ENCODE measurements around the gene TNFRSF18.

Gene TNFRSF18

DNA sequence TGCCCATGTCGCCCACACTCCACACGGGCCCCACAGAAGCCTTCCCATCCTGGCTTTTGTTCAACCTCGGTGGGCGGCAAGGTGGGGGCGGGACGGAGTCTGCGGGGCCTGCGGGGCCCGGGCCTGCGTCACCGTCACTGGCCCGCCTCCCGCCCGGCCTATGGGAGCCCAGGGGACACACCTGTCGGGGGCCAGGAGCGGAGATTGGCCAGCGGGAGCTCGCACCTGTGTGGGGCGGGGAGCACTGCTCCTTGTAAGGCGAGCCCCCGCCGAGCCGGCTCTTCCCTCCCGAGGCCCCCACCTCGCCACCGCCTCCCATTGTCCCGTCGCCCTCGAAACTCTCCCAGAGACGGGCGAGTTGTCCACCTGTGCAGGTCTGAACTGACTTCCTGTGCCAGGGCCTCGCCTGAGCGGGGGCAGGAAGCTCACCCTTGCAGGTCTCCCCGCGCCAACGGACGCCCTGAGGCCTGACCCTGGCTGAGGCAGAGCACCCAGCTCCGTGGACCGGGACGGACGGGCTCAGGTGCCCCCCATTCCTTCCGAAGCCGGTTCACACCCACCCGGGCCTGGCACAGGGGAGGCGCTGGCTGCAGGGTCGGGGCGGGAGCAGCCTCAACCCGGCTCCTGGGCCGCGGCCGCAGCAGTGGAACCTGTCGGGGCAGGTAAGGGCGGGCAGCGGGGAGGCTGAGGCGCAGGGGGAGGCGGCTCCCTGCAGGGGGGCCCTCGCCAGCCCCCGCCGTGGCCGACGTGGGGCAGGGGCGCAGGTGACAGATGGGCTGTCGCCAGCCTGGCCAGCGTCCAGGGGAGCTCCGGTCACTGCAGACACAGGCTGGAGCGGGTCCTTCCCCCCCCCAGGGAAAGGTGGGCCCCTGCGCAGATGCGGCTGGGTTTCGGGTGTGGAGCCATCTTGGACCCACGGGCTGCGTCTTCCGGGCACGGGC lies 43.5 kb downstream of the TNFRSF18 start:
- DNase-seq: no peak

- DNase-seq: no peak
These were observed 44.7 kb downstream of the TNFRSF18 start for GRCh38 chr1:1161683-1162079.

- DNase-seq: no peak
These were observed 45.2 kb downstream of the TNFRSF18 start for GRCh38 chr1:1161078-1161682.

- no peak for DNase-seq
These were observed 46.0 kb downstream of the TNFRSF18 start for GRCh38 chr1:1160281-1160930.

DNA sequence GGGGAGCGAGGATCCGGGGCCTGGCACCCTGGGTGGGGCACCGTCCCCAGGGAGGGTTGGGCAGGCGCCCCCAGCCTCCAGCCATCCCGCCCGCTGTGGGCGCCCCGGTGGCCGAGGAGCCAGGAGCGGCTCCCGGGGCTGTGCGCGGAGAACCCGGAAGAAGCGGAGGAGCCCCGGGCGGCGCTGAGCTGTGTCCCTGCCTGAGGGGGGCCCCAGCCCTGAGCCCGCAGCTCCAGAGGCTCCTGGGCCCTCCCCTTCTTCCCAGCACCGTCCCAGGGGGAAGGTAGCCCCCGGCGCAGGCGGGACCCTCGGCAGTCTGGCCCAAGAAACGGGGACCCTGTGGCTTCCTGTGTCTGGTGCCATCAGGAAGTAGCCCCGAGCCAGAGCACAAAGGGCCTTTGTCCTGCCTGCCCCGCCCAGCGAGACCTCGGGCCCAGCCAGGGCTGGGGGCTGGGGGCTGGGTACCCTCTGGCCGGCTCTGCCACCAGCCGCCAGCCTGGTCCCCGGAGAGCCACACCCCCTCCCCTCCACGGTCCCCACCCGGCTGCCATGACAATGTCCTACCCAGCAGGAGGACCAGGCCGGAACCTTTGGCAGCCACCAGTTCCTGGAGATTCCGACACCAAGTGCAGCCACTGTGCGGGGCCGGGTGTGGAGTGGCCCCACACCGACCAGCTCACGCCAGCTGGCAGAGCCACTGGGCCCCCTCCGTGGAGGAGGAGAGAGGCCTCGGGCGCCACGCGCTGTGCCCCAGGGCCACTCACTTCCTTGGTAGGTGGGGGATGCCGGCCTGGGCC lies 48.3 kb downstream of the TNFRSF18 start:
- DNase-seq: no peak

GRCh38 chr1:1157426-1157913 lies 48.9 kb downstream of the TNFRSF18 start:
- DNase-seq: no peak

GRCh38 chr1:1157033-1157365 lies 49.4 kb downstream of the TNFRSF18 start:
- DNase-seq: no peak

- no peak for DNase-seq
These were observed 50.0 kb downstream of the TNFRSF18 start for GRCh38 chr1:1156140-1157032.

DNA sequence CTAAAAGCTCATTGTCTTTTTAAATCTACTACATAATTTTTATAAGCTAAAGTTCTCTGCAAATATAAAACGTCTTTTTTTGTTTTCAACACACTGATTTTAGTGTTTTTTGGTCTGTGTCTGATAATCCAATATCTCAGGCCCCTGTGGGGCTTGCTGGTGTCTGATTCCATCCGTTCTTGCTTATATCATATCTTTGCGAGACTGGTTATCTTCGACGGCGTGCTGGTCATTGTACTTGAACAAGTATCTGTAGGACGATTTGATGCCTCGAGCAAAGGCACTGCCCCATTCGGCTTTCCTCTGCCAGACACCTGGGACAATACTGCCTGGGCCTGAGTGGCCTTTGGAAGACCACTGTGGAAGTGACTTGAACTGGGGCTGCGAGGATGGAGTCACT lies 51.1 kb downstream of the TNFRSF18 start:
- DNase-seq: no peak

DNA sequence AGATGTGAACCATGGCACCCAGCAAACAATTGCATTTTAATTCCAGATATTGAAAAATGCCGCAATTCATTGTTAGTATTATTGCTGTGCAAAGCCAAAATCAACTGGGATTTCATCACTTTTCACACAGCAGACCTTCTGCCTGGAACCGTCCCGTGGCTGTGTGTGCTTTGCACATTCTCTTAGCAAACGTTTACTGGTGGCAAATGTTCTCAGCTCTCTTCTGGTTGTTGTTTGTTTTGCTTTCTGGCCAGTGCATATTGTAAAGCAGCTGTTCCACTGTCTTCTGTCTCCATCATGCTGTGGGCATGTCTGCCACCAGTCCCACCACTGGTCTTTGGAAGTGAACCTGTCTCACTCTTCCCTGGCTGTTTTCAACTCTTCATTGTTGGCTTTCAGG lies 52.5 kb downstream of the TNFRSF18 start:
- no peak for DNase-seq
